ENCODE data around the gene UBE2V1.

Gene UBE2V1

GRCh38 chr20:50044353-50044960, 68.5 kb downstream of the UBE2V1 start:
- DNase-seq (ENCODE audit: low read depth, low spot score): no peak

DNA sequence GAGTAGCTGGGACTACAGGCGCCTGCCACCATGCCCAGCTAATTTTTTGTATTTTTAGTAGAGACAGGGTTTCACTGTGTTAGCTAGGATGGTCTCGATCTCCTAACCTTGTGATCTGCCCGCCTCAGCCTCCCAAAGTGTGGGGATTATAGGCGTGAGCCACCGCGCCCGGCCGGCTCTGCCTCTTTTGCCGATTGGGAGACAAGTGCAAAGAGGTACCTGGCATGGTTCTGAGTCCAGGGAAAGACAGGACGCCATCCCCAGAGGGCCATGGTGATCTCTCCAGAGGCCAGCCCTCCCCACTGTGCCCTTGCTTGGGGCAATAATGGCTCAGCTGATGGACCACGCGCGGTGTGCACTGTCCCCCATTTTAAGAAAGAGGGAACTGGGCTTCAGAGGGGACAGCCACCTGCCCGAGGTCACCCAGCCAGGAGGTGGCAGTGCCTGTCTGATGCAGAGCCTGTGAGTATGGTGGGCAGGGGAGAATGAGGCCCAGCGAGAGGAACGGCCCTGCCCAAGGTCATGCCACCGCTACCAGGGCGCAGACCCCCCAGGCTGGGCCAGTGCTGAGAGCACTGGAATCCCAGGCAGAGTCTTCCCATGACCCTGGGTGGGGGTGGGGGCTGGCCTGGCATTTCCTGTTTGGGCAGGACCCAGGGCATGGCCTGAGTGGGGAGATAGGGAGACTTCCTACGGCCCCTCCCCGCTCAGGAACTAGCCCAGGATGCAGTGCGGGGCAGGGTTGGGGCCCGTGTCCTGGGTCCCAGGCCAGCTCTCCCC, 69.2 kb downstream of the UBE2V1 start:
- no peak for DNase-seq (ENCODE audit: low read depth, low spot score)

DNA sequence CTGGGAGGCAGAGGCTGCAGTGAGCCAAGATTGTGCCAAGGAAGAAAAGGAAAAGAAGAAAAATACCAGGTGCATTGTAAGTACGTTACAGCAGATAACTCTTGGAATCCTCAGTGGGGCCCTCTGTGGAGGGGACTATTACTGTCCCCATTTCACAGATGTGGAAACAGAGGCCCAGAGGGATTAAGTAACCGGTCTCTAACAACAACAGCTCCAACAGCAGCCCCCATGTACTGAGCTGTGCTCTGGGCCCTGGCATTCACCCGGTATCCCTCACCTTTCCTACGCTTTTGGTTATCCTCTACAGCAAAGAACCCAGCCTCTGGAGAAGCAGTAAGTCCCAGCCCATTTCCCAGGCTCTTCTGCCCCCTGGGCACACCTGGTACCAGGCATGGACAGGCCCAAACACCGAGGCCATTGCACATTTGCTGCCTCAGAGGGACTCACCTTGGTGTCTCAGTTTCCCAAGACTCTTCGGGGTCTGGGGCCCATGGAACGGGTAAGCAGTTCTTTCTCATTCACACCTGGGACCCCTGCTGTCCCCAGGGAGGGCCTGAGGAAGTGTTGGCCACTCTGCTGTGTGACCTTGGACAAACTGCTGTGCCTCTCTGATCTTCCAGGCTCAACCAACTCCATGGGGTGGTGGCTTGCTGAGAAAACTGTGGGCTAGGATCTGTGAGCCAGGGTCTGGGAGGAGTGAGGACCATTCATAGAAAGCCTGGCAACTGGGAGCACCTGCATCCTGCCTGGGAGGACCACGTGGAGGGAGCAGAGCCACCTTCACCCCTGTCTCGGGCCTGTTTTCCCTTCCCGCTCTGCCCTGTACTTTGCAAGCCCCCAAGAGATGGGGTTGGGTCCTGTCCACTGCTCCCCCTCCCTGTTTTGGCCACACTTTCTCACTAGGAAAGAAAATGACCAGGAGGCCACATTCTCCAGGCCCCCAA, 70.3 kb downstream of the UBE2V1 start:
- no peak for DNase-seq (ENCODE audit: low read depth, low spot score)

DNA sequence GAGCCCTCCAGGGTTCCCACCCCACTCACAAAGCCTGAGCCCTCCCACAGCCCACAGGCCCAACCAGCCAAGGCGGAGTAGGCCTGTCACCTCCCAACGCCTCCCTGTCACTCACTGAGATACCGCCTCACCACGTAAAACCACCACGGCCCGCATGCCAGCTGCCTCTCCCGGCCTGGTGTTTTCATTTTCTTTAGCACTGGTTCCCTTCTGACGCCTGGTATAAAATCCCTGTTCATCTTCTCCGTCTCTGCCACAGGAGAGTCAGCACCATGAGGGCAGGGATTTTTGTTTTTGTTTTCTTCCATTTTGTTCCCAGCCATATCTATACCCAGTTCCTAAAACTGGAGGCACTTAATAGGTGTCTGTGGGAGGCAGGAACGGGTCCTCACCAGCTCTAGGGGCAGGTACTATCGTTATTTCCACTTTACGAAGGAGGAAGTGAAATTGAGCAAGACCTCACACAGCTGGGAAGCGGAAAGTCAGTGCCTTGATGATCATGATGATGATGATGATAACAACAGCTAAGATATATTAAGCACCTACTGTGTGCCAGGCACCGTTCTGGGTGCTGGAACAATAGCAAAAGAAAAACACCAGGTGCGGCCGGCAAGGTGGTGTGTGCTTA, 71.6 kb downstream of the UBE2V1 start:
- DNase-seq (ENCODE audit: low read depth, low spot score): no peak

DNA sequence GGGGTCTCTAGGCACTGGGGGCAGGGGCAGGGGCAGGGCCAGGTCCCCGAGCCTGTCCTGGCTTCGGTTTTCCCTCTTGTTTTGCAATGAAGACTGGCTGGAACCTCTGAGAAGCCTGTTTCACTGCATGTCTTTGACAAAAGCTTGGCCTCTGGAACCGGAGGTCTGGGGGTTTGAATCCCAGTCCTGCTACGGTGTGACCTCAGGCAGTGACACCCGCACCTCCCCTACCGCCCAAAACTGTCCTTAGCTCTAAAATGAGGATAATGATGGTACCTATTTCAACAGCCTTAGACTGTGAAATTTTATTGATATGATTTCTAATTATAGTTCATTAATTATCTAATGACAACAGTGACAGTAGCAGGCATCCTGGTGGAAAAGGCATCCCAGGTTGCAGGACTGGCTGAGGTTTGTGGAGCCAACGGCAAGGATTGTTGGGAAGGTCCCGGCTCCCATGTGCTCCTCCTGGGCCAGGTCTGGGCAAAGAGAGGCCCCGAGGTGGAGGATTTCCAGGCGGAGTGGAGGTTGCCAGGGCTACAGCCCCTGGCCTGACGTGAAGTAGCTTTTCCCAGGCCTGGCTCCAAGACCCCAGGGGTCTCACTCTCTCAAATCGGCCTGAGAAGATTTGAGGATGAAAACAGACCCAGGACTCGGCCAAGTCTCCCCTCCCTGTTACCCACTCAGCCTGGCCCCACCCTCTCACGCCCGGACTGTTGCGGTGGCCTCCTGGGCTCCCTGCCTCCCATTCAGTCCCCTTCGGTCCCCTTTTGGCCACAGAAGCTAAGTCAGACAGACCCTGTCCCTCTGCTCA, 72.3 kb downstream of the UBE2V1 start:
- no peak for DNase-seq (ENCODE audit: low read depth, low spot score)

GRCh38 chr20:50039706-50040431, 73.1 kb downstream of the UBE2V1 start:
- DNase-seq (ENCODE audit: low read depth, low spot score): no peak

DNA sequence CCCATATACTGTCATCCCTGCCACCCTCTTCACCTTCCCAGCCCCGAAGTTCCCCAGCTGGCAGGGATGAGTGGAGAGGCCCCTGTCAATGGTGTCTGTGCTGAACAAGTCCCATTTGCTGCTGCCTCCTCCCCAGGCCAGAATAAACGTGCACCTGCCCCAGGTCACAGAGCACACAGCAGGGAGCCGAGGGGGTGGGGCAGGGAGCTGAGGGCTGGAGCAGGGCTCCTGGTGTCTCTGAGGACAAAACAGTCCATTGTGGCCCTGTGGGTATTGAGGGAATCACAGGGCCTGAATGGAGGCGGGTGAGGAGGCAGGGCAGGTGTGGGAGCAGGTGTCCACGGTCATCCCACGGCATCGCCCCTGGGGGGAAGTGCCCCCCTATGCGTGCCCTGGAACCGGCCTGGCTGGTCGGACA, 74.4 kb downstream of the UBE2V1 start:
- DNase-seq (ENCODE audit: low read depth, low spot score): no peak

- DNase-seq (ENCODE audit: low read depth, low spot score): no peak
Measured at GRCh38 chr20:50038169-50038568, 74.8 kb downstream of the UBE2V1 start.

DNA sequence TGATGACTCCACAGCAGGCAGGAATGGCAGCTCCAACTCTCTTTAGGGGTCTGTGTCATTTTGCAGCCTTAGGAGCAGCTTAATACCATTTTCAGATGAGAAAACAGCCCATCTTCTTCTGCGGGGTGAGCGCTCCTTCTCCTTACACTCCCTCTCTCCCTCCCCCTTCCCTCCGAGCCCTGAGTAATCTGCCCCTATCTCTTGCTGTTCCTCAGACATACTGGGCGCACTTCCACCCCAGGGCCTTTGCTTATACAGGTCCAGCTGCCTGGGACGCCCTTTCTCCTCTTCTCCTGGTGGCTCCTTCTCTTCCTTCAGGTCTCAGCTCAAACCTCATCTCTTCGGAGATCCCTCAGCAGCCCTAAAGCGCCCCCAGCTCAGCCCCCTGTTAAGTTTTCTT, 75.4 kb downstream of the UBE2V1 start:
- DNase-seq (ENCODE audit: low read depth, low spot score): no peak

DNA sequence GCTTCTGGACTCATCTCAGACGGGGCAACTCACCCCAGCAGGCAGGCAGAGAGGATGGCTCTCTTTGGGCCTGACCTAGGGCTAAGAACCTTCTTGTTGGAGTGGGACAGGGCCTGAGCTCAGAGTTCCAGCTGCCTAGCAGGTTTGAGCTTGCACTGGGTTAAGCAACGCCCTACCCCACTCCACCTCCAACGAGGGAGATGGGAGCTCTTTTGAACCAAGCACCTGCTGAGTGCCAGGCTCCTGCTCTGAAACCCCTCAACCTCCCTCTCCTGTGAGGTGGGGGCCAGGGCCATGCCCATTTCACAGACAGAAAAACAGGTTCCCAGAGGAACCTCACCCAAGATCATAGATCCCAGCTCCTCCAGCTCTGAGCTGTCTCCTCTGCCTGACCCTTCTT, 75.8 kb downstream of the UBE2V1 start:
- no peak for DNase-seq (ENCODE audit: low read depth, low spot score)

DNA sequence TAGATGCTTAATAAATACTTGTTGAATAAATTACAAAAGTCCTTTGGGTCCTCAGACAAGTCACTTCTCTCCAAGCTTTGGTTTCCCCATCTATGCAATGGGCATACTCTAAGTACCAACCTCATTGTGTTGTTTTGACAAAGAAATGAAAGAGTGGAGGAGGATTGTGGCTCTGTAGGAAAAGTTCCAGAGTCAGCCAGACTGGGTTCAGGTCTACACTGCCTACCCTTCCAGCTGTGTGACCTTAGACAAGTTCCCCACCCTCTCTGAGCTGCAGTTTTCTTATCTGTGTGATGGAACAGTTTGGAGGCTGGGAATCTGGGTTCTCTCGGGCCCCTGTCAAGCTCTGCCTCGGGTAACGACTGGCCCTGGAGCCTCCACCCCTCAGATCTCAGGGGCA, 76.2 kb downstream of the UBE2V1 start:
- no peak for DNase-seq (ENCODE audit: low read depth, low spot score)

DNA sequence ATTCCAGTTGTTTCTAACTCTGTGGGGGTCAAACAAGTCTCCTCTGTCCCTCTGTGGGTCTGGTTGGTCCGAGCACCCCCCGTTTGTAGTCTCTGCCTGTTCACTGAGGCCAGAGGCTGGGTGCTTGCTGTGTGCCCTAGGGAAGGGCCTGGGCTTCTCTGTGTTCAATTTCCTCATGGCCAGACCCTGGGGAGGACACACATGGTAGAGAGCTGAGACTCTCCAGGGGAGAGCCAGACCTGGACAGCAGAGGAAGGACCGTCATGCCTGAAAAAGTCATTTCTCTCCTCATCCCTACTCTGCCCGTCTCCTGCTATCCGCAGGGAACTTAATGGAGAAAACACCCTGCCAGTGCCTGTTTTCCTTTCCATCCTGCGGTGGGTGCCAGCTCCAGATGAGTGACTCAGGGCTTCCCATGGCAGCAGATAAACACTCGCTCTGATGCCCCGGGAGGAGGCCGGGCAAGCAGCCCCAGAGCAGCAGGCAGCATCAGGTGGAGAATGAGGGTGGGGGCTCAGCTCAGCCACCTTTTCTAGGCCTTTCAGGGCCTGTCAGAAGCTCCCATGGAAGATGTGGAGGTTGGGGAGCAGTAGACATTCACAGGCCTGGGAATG, 78.3 kb downstream of the UBE2V1 start:
- no peak for DNase-seq (ENCODE audit: low read depth, low spot score)

DNA sequence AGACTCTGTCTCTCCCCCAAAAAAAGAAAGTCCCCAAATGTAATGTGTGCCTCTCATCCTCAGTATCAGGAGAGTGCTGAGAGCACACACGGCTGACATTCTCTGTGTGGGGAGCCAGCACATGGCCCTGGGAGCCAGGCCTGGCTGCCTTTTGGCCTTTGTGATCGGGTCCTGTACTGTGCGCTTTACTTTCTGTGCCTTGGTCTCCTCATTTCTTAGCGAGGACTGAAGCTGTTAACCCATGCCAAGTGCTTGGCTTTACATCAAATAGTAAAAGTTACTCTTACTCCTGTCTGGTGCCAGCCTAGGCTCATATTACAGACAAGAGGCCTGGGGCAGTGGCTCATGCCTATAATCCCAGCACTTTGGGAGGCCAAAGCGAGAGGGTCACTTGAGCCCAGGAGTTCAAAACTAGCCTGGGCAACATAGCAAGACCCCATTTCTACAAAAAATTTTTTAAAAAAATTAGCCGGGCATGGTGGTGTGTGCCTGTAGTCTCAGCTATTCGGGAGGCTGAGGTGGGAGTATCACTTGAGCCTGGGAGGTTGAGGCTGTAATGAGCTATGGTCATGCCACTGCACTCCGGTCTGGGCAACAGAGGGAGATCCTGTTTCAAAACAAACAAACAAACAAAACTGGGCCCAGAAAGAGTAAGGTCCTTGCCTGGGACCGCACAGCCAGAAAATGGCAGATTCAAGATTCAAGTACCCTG, 79.8 kb downstream of the UBE2V1 start:
- no peak for DNase-seq (ENCODE audit: low read depth, low spot score)

Measured in iPS DF 19.7 (cell line).